Karpas-422 (cell line): ENCODE data around the gene SLC66A2. TPM values are rescaled to one million over a fixed set of nuclear protein-coding genes. Genes with fewer than 3 reads are reported as not detected.

Experiments used
- DNase-seq: peaks from one replicate; pipeline ENCODE4 v3.0.0-alpha.2; 2015
- H2AFZ ChIP-seq: fragments of 200-600 bp; sonication (generic); 2 replicates; pipeline ENCODE4 v1.6.1; 2014; ENCODE audit warnings: antibody characterized with exemption, low read length, mixed read lengths
- H3K27ac ChIP-seq: fragments of 200-600 bp; sonication (generic); 2 replicates; pipeline ENCODE4 v1.5.1; 2014; ENCODE audit warnings: mild to moderate bottlenecking, low read length, moderate library complexity
- H3K27me3 ChIP-seq: fragments of 200-600 bp; sonication (generic); 2 replicates; pipeline ENCODE4 v1.6.1; 2014; ENCODE audit warnings: low read length, mixed read lengths
- H3K36me3 ChIP-seq: fragments of 200-600 bp; sonication (generic); 2 replicates; pipeline ENCODE4 v1.6.1; 2014; ENCODE audit warnings: low read length, mixed read lengths; ENCODE audit not compliant: insufficient read depth
- H3K4me1 ChIP-seq: fragments of 200-600 bp; sonication (generic); 2 replicates; pipeline ENCODE4 v1.6.1; 2014; ENCODE audit warnings: mild to moderate bottlenecking, low read length, mixed read lengths
- H3K4me2 ChIP-seq: fragments of 200-600 bp; sonication (generic); 2 replicates; pipeline ENCODE4 v1.6.1; 2014; ENCODE audit warnings: low read length, low read depth, mild to moderate bottlenecking; ENCODE audit not compliant: poor library complexity, severe bottlenecking
- H3K4me3 ChIP-seq: fragments of 200-600 bp; sonication (generic); 2 replicates; pipeline ENCODE4 v1.5.1; 2014; ENCODE audit warnings: mild to moderate bottlenecking, antibody characterized with exemption, low read length, mixed read lengths
- H3K79me2 ChIP-seq: fragments of 200-600 bp; sonication (generic); 2 replicates; pipeline ENCODE4 v1.6.1; 2014; ENCODE audit warnings: mild to moderate bottlenecking, low read length, mixed read lengths
- H3K9ac ChIP-seq: fragments of 200-600 bp; sonication (generic); 2 replicates; pipeline ENCODE4 v1.6.0; 2014; ENCODE audit warnings: low read length
- H3K9me2 ChIP-seq: fragments of 200-600 bp; sonication (generic), shearing (Covaris generic); replicated peaks from 2 replicates; pipeline ENCODE4 v1.6.0; 2014; ENCODE audit warnings: mild to moderate bottlenecking, low read length, moderate library complexity; ENCODE audit not compliant: insufficient read depth
- H3K9me3 ChIP-seq: fragments of 300-700, 200-600 bp; sonication (generic); 2 replicates; pipeline ENCODE4 v1.6.1; 2014; ENCODE audit warnings: low read length, mixed read lengths
- H4K20me1 ChIP-seq: fragments of 200-600 bp; sonication (generic); 2 replicates; pipeline ENCODE4 v1.6.1; 2014; ENCODE audit warnings: mild to moderate bottlenecking, antibody characterized with exemption, low read length, low read depth; ENCODE audit not compliant: insufficient read depth
- total RNA-seq: library from RNA; depleted of rRNA; stranded (reverse); fragments of >200 nt; shearing (Covaris generic); gene quantifications from 2 replicates; pipeline ENCODE4 v1.2.3, GENCODE V29; 2014; ENCODE audit warnings: low replicate concordance

Gene SLC66A2
- total RNA-seq, 1 experiment from 2014 or later: 43.1 TPM

GRCh38 chr18:79912994-79913831 lies 38.2 kb downstream of the SLC66A2 start:
- Histone ChIP-seq H3K36me3 (peaks cover 36% of the 10 kb centered on the region), H3K27me3 (no peaks in the 10 kb centered on the region), H3K27ac (no peak overlapping the region), H3K9me3 (peaks cover 3% of the 10 kb centered on the region; the same call in 1 of the 2 replicates), H3K9ac (no peak overlapping the region), H3K79me2 (peaks cover 35% of the 10 kb centered on the region), H2AFZ (no peak overlapping the region), H3K4me3 (no peak overlapping the region), H3K4me2 (no peak overlapping the region), H4K20me1 (no peaks in the 10 kb centered on the region), H3K9me2 (no peaks in the 10 kb centered on the region), H3K4me1 (no peaks in the 10 kb centered on the region)
- DNase-seq: no peak

DNA sequence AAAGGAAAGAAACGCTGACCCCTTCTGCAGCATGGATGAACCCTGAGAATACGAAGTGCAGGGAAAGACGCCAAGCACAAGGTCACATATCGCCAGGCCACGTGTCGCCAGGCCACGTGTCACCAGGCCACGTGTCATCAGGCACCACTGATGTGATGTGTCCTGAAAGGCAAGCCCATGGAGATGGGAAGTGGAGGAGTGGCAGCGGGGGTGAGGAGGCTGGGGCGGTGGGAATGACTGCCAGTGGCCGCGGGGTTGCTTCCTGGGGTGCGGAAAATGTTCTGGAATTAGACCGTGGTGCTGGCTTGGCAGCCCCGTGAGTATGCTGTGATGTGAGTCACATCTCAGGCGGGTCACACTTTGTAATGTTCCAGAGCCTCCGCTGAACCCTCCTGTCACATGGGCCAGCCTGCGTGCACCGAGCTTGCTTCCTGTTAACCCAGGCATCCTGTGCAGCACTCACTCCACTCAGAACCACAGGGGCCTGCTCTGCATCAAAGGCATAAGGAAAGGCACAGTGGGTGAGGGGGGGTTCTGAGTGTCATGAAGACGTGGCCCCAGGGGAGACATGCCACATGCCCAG lies 39.0 kb downstream of the SLC66A2 start:
- Histone ChIP-seq H4K20me1 (no peaks in the 10 kb centered on the region), H3K9me3 (peaks cover 3% of the 10 kb centered on the region; the same call in 1 of the 2 replicates), H3K9ac (no peak overlapping the region), H3K4me2 (no peak overlapping the region), H2AFZ (no peak overlapping the region), H3K27ac (no peak overlapping the region), H3K79me2 (peaks cover 29% of the 10 kb centered on the region), H3K36me3 (peaks cover 37% of the 10 kb centered on the region), H3K4me1 (no peaks in the 10 kb centered on the region), H3K9me2 (no peaks in the 10 kb centered on the region), H3K4me3 (no peak overlapping the region), H3K27me3 (no peaks in the 10 kb centered on the region)
- no peak for DNase-seq

DNA sequence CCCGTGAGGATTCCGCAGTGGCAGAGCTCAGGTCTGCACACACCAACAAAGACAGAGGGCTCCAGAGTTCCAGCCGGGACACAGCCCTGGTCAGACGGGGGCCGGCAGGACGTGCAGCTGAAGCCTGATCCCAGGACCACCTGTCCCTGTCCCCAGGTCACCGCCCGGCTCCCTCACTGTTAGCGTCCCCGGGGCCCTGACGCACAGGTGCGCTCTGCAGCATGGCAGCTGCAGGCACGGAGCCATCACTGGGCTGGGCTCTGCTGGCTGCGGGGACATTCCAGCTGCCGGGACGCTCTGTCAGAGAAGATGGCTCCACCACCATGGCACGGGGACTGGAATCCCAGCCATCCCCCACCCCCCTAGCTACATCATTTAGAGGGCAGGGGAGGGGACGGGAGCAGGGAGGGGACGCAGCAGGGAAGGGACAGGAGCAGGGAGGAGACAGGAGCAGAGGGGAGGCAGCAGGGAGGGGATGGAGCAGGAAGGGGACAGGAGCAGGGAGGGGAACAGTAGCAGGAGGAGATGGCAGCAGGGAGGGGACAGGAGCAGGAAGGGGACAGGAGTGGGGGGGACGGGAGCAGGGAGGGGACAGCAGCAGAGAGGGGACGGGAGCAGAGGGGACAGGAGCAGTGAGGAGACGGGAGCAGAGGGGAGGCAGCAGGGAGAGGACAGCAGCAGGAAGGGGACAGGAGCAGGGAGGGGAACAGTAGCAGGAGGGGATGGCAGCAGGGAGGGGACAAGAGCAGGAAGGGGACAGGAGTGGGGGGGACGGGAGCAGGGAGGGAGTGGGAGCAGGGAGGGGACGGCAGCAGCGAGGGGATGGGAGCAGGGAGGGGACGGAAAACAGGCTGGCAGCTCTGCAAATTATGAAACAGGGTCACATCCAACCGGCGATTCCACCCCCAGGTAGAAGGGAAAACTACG lies 39.8 kb downstream of the SLC66A2 start:
- H3K27me3 ChIP-seq: no peaks in the 10 kb centered on the region
- no peaks in the 10 kb centered on the region for H4K20me1 ChIP-seq
- H3K79me2 ChIP-seq: peaks cover 22% of the 10 kb centered on the region
- no peak overlapping the region for H3K4me3 ChIP-seq
- no peaks in the 10 kb centered on the region for H3K9me3 ChIP-seq
- no peak for DNase-seq
- peaks cover 36% of the 10 kb centered on the region for H3K36me3 ChIP-seq
- H3K9me2 ChIP-seq: no peaks in the 10 kb centered on the region
- H2AFZ ChIP-seq: no peak overlapping the region
- no peak overlapping the region for H3K4me2 ChIP-seq
- H3K4me1 ChIP-seq: no peaks in the 10 kb centered on the region
- no peak overlapping the region for H3K9ac ChIP-seq
- H3K27ac ChIP-seq: no peak overlapping the region

GRCh38 chr18:79910563-79911343 lies 40.7 kb downstream of the SLC66A2 start:
- Histone ChIP-seq H3K27me3 (no peaks in the 10 kb centered on the region), H3K9me2 (no peaks in the 10 kb centered on the region), H4K20me1 (no peaks in the 10 kb centered on the region), H3K36me3 (peaks cover 34% of the 10 kb centered on the region), H3K79me2 (peaks cover 19% of the 10 kb centered on the region), H3K4me3 (no peak overlapping the region), H3K4me2 (no peak overlapping the region), H2AFZ (no peak overlapping the region), H3K4me1 (no peaks in the 10 kb centered on the region), H3K27ac (no peak overlapping the region), H3K9me3 (no peaks in the 10 kb centered on the region), H3K9ac (no peak overlapping the region)
- no peak for DNase-seq

DNA sequence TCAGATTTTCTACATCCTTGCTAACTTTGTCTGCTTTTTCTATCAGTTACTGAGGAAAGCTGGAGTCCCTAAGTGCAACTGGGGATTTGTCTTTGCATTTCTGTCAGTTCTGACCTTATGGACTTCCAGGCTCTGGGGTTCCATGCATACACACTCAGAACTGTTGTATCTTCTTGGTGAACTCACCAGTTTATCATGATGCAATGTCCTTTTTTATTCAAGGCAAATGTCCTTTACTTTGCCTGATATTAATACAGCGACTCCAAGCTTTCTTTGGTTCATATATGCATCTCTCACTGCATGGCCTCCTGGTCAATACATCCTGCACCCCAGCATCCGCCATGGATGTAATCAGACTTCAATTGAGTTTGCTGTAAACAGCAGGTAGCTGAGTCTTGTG lies 44.7 kb downstream of the SLC66A2 start:
- Histone ChIP-seq H4K20me1 (no peaks in the 10 kb centered on the region), H3K27me3 (no peaks in the 10 kb centered on the region), H3K27ac (no peak overlapping the region), H2AFZ (no peak overlapping the region), H3K79me2 (peaks cover 6% of the 10 kb centered on the region), H3K9me2 (no peaks in the 10 kb centered on the region), H3K4me3 (no peak overlapping the region), H3K4me2 (no peak overlapping the region), H3K36me3 (peaks cover 55% of the 10 kb centered on the region), H3K9me3 (peaks cover 21% of the 10 kb centered on the region), H3K4me1 (no peaks in the 10 kb centered on the region), H3K9ac (no peak overlapping the region)
- DNase-seq: no peak

DNA sequence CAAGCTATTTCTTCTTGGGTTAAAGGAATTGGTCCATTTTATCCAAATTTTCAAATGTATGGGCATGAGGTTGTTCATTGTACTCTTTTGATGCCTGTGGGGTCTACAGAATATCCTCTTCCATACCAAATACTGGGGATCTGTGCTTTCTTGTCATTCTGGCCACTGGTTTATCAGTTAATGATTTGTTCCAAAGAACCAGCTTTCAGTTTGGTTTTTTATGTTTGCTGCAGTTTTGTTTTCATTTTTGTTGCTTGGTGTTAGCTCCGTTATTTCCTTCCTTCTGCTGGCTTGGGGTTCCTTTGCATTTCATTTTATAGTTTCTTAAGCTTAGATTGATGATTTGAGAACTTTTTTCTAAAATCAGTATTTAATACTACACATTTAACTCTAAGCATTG lies 45.5 kb downstream of the SLC66A2 start:
- no peak overlapping the region for H3K27ac ChIP-seq
- no peaks in the 10 kb centered on the region for H4K20me1 ChIP-seq
- H3K9me2 ChIP-seq: no peaks in the 10 kb centered on the region
- H3K4me1 ChIP-seq: no peaks in the 10 kb centered on the region
- no peaks in the 10 kb centered on the region for H3K27me3 ChIP-seq
- H2AFZ ChIP-seq: no peak overlapping the region
- peaks cover 6% of the 10 kb centered on the region for H3K79me2 ChIP-seq
- H3K36me3 ChIP-seq: peaks cover 61% of the 10 kb centered on the region
- no peak overlapping the region for H3K9ac ChIP-seq
- H3K4me3 ChIP-seq: no peak overlapping the region
- H3K4me2 ChIP-seq: no peak overlapping the region
- H3K9me3 ChIP-seq: peaks cover 27% of the 10 kb centered on the region
- DNase-seq: no peak

DNA sequence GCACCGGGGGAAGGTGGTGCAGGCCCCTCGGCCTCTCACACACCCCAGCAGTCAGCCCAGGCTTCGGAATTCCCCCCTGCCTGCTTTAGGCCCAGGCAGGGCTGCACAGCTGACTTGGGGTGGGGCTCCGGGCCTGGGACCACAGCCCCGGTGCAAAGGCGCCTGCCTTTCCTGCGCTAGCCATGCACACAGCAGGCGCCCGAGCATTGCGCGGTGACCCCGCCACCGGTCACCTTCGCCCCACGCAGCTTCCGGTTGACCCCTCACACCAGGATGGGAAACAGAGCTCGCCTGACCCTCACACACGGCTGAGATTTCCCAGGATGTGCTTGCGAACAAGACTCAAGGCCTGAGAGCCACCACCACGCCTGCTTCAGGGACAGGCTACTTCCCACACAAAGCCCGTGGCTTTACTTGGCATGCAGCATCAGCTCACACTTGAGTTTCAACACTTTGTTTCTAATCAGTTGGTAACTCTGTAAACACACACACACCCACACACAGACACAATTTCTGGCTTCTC lies 46.0 kb downstream of the SLC66A2 start:
- Histone ChIP-seq H3K79me2 (peaks cover 3% of the 10 kb centered on the region), H3K9me3 (peaks cover 33% of the 10 kb centered on the region), H3K4me2 (no peak overlapping the region), H3K27me3 (no peaks in the 10 kb centered on the region), H2AFZ (no peak overlapping the region), H3K27ac (no peak overlapping the region), H3K4me1 (no peaks in the 10 kb centered on the region), H4K20me1 (no peaks in the 10 kb centered on the region), H3K9ac (no peak overlapping the region), H3K36me3 (peaks cover 67% of the 10 kb centered on the region), H3K9me2 (no peaks in the 10 kb centered on the region), H3K4me3 (no peak overlapping the region)
- no peak for DNase-seq
